Testis (tissue), 2 donors: Measurements from ENCODE around the gene PTPRD.

ENCODE experiments used
- POLR2A ChIP-seq: fragments of 450-650 bp; IDR thresholded peaks from one replicate; pipeline ENCODE4 v1.6.1; 2017; ENCODE audit warnings: antibody characterized with exemption, mild to moderate bottlenecking, moderate library complexity
- TF ChIP-seq, protein P1 (sequence below), 3 experiments: fragments of 450-650 bp in 2 of 3; fragments of 200-600 bp in 1 of 3; sonication (generic) in 1 of 3; IDR thresholded peaks; one replicate each; pipeline ENCODE4 v1.5.1; 2016 to 2019; ENCODE audit warnings: antibody characterized with exemption in 3 of 3, mild to moderate bottlenecking in 2 of 3, moderate library complexity in 1 of 3

DNA sequence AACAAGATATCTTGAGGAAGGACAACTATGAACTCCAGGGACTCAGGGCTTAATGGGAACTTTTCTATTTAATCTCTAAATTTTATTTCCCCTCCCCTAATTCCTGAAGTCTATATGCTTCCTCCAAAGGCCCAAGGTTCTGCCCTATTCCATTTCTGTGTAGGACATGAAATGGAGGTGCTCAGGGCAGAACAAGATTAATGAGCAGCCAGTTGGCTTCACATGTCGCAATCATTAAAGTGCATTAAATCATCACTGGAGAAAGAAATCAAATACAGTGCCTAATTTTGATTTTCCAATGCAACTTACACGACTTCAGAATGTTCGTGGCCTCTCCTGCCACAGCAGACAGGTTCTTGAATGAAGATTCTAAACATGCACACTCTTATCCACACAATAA is 862.1 kb downstream of the PTPRD start:
- TF ChIP-seq POLR2A, result no peak
- TF ChIP-seq, protein P1, sequence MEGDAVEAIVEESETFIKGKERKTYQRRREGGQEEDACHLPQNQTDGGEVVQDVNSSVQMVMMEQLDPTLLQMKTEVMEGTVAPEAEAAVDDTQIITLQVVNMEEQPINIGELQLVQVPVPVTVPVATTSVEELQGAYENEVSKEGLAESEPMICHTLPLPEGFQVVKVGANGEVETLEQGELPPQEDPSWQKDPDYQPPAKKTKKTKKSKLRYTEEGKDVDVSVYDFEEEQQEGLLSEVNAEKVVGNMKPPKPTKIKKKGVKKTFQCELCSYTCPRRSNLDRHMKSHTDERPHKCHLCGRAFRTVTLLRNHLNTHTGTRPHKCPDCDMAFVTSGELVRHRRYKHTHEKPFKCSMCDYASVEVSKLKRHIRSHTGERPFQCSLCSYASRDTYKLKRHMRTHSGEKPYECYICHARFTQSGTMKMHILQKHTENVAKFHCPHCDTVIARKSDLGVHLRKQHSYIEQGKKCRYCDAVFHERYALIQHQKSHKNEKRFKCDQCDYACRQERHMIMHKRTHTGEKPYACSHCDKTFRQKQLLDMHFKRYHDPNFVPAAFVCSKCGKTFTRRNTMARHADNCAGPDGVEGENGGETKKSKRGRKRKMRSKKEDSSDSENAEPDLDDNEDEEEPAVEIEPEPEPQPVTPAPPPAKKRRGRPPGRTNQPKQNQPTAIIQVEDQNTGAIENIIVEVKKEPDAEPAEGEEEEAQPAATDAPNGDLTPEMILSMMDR (IDR thresholded peaks at IDR 0.05), result no peak
